Stimulated activated CD8-positive, alpha-beta memory T cell treated with anti-CD3 and anti-CD28 coated beads, Interleukin-2, amount 100 ng/mL, for 48 hours (primary cell): ENCODE measurements around the gene MEGF6.
A peak's percentile ranks its signal among the peaks of the same experiment; 100 is the strongest.
"Not testable (repeated sequence)": the region's sequence is repeated elsewhere in the genome, so short reads cannot be mapped to it uniquely, and the experiment has no call there.

Source experiments
- DNase-seq, 2 donors: peaks; one replicate each; pipeline ENCODE4 v3.0.0-alpha.2; 2020; ENCODE audit warnings: low read depth in 2 of 2

MEGF6 gene

DNA sequence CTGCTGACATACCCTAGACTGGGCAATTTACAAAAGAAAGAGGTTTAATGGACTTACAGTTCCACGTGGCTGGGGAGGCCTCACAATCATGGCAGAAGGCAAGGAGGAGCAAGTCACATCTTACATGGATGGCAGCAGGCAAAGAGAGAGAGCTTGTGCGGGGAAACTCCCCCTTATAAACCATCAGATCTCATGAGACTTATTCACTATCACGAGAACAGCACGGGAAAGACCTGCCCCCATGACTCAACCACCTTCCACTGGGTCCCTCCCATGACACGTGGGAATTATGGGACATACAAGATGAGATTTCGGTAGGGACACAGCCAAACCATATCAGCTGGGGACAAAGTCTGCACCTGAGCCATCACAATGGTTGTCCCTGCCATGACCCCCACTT is 35.8 kb downstream of the MEGF6 start:
- DNase-seq = not testable (repeated sequence)

DNA sequence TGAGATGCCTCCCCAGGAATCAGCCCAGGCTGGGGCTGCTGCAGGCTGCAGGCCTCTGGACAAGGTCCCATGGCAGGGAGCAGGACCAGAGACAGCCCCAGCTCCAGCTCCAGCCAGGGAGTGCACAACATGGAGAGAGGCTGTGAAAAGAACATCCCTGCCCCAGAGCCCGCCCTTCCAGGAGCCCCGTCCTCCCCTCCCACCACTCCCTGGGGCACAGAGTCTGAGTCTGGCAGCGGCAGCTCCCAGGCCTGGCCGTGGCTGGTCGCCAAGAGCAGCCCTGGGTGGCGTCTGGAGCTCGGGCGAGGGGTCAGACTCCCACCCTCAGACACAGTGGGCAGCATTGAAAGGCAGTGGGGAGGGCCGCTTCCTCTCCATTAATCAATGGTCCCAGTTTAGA is 37.8 kb downstream of the MEGF6 start:
- DNase-seq = no peak

DNA sequence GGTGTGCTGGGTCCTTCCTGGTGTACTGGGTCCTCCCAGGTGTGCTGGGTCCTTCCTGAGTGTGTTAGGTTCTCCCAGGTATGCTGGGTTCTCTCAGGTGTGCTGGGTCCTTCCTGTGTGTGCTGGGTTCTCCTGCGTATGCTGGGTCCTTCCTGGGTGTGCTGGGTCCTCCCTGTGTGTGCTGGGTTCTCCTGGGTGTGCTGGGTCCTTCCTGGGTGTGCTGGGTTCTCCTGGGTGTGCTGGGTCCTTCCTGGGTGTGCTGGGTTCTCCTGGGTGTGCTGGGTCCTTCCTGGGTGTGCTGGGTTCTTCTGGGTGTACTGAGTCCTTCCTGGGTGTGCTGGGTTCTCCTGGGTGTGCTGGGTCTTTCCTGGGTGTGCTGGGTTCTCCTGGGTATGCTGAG is 38.7 kb downstream of the MEGF6 start:
- not testable (repeated sequence) for DNase-seq

DNA sequence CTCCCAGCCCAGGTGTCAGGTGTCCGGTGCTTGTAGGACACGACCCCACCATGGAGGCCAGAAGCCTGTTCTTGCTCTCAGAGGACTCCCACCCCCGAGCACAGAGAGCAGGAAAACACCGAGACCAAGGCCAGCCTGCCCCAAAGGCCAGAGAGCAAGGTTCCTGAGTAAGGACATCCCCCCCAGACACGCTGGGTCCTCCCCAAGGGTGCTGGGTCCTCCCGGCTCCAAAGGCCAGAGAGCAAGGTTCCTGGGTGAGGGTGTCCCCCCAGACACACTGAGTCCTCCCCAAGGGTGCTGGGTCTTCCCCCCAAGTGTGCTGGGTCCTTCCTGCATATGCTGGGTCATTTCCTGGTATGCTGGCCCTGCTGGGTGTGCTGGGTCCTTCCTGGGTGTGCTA is 40.0 kb downstream of the MEGF6 start:
- DNase-seq = no peak

DNA sequence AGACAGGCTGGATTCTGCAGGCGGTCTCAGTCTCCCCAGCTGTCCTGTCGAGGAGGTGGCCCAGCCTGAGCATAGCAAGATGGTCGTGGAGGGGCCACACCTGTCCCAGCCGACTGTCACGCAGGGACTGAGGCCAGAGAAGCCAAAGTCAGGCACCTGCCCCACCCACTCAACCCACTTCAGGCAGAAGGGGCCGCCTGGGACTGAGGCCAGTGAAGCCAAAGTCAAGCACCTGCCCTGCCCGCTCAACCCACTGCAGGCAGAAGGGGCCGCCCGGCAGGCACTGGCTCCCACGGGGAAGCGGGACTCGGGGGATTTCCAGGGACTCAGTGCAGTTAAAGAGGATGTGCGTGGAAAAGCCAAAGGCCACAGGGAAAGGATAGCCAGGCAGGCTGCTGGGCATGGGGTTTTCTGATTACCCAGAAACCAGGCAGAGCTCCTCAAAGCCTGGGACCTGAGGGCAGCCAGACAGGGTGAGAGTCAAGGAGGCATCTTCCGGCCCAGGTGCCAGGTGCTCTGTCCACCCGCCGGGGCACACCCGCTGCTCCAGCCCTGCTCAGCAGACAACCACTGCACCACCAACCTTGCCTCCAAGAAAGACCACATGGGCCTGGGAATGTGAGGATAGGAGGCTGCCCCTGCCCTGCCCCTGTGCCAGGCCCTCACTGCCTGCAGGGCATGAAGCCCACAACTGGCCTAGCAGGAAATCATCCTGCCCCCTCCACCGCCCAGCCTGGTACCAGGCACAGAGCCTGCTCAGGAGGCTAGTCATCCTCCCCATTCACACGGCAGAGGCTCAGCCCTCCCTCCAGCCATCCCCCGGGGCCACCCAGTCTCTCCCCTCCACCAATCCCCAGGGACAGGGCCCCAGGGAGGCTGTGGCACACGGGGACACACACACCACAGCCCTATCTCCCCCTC is 41.0 kb downstream of the MEGF6 start:
- no peak for DNase-seq

DNA sequence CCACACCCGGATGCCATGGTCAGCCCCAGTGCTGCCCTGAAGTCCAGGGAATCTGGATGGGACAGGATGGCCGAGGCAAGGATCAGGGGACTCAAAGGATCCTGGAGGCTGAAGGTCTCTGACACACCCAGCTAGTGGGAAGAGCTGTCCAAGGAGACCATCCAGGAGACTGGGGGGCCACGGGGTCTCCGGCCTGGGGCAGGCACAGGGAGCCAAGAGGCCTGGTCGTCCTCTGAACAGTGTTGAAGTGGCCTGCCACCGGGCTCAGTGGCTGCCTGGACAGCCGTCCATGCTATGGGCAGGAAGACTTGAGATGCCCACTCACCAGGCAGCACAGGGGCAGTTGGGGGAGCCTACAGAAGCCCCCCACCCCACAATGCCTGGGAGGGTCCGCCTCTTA is 41.9 kb downstream of the MEGF6 start:
- DNase-seq = no peak

DNA sequence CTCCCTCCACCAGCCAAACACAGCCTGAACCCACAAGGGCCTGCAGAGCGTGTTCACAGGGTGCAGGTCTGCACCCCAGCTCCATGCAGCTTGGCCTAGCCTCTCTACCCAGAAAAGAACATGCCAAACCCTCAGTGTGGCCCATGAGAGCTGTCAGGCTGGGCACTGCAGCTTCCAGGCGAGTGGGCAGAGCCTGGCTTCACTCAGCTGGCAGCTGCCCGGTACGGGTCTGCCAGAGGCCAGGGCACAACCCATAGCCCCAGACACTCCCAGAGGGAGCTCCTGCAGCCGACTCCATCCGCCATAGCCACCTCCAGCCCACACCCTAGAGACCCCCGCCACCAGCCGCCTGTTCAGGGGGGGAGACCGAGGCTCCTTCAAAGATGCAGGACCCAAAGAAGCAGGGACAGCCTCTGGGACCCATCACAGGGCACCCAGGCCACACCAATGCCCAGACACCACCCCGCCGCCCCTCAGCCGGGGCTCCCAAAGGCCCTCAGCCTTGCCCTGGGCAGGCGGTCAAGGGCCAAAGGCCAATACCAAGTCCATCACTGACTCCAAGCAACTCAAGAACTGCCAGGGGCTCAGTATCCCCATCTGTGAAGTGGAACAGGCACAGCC is 42.4 kb downstream of the MEGF6 start:
- DNase-seq = no peak

DNA sequence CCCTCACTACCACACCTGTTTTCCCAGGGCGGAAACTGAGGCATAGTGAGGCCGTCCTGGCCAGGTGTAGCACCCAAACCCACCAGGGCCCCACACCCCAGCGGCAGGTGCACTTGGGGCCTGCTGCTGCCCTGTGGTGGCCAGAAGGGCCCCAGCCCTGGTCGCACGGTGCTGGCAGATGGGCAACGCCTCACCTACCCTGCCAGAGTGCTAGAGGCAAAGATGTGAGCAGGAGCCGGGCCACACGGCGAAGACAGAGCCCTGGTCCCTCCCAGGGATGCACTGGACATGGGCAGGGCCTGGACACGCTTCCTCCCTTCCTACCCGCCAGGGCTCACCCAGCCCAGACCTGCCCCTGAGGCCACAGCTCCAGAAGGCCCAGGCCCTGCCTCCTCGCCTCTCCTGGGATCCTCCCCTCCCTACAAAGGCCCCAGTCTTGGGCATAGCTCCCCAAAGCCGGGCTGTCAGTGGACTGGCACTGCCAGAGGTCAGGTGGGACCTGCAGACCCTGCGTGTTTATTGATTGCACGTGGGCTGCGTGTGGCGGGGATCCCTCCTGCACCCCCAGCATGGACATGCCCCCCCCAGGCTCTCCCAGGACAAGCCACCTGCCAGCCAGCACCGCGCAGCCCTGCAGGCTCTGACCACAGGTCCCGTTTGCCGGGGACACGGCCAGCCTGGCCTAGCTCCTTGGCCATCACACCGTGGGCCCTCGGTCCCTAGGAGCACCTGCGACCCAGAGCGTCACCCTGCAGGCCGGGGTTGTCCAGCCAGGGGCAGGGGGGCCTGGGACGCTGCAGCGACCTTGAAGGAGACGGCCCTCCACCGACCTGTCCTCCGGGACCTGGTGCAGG is 44.1 kb downstream of the MEGF6 start:
- DNase-seq = no peak

DNA sequence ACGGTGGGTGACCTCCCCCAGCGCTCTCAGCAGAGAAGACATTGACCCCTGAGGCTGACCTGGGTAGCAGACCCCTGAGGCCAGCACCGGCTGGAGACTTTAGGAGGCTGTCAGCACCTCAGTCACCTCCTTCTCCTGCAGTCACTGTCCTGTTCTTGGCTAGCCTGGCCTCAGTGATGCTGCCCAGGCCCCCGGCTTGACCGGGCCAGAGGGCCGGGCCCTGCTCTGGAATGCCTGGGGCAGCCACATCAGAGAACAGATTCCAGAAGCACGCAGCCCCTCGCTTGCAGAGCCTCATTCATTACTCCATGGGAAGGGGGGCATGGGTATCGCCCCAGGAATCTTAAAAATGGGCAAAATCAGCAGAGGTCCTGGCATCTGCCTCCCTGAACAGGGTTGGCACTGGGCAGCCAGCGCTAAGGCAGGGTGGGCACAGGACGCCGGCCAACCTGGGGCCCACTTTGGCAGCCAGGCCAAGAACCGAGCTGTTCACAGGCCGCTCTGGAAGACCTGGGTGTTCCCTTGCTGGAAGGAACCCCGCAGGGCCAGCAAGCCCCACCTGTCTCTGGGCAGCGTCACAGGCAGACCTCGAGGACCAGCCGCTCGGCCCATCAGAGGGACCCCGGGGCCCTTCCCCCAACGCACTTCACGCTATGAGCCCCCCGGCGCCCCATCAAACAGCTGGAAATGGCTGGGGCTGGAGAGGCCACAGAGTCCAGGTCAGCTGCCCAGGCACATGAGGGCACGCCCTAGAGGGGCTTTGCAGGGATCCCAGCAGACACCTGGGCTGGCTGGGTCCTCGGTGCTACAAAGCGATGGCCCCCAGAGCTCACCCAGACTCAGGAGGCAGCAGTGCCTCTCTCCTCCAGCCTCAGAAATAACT is 45.1 kb downstream of the MEGF6 start:
- DNase-seq = no peak

DNA sequence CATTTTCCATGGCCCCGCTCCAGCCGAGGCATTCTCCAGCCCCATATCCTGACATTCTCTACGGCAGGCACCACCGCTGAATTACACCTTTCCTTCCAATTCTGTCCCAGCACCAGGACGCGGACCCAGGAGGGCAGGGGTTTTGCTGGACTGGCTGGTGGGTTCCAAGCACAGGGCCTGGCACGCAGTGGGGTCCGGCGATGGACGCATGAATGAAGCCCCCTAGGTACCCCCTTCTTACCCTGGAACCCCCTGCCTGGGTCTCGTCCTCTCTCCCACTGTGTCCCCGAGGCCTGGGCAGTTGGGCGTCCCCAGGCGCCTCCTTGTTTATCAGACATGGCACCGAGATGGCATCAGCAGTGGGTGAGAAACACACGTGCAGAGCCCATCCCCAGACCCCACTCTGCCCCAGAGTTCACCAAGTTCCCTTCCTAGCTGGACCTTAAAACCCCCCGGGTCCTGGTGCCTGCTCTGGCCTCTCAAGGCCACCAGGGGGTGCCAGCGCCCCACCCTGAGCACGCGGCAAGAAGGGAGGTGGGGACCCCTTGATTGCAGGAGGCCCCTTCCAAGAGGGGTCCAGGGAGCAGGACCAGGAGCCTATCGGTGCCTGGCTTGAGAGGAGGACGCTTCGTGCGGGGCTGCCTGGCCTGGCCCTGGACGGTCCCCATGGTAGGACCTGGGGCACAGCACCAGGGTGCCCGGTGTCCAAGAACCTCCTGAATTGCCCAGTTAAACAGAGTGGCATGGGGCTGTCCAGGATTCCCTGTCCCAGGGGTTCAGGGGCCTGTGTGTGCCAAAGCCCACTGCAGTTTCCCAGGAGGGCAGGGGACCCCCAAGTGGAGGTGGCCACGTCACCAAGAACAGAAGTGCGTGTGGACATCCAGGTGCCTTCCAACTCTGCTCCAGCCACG is 46.1 kb downstream of the MEGF6 start:
- DNase-seq = peak; percentile 9 to 13

DNA sequence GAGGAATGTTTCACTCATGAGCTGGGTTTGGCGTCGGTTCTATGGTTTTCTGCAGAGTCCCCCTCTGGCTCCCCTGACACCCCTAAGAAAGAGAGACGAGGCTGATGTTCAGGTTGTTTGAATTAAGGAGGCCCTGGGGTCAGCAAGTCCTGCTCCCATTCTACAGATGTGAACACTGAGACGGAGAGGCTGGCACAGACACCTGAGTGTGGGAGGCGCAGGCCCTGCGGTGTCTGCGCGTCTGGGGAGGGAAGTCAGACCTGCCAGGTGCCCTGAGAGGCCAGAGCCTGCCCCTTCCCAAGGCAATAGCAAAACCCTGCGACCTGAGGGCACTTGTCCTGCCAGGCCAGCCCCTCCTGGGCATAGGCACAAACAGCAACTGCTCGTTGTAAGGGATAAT is 47.7 kb downstream of the MEGF6 start:
- DNase-seq = no peak

DNA sequence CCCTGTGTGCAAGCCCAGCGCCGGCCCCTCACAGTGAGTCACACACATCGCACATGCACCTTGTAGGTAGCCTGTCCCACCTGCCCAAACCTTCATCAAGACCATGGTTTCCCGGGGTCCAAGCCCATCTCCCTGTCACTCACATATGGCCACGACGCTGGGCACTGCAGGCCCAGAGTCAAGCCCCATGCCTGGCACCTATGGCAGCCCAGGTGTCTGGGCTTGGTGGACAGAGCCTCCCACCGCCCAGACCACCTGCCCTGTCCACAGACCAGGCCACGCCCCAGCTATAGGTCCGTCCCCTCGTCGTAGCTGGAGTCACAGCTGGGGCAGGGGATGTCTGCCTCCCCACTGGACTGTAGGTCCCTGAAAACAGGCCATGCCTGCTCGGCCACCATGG is 48.2 kb downstream of the MEGF6 start:
- no peak for DNase-seq

DNA sequence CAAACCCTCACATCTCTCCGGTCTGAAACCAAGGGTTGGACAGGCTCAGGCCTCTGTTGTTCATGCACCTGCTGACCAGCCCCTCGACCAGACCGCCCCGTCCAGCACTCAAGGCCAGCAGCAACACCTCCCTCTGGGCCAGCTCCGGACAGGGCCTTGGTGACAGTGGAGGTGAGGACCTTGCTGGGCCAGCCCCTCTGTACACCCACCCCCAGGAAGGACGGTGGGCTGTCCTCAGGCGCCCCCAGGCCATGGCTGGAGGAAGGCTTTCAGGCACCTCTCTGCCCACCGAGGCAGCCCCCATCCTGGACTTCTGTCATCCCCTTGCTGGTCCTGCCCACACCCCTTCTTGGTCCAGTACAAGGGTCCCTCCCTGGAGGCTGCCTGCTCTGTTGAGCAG is 48.6 kb downstream of the MEGF6 start:
- DNase-seq = no peak

DNA sequence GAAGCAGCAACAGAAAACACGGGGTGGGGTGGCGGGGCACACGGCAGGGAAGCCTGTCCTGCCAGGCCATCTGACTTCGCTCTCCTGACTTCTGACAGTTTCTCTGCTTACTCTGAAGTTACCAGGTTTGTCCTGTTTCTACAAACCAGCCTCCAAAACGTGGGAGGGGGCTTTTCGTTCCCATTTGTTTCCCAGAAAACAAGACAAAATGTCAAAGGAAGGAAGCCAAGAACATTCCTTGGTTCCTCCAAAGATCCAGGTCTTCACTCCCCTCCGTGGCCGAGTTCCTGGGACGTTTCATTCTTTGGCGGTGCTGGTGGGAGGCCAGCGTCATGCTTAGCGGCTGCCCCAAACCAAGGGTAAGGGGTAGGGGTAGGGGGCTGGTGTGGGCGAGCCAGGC is 49.6 kb downstream of the MEGF6 start:
- no peak for DNase-seq

DNA sequence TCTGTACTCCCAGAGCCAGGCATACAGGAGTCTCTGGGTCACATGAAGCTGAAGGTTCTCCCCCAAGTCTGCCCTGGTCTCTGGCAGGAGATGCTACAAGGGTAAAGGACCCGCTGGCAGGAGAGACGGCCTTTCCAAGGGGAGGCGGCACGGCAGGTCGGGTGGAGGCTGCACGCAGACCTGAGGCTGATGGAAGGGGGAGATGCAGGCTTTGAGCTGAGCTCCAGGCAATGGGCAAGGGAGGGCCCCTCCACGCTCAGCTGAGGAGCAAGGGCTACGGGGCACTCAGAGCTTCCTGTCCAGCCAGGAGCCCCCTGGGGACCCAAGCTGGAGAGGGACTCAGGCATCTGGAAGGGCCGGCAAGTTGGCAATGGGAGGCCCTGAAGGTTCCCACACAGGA is 50.3 kb downstream of the MEGF6 start:
- DNase-seq = no peak

DNA sequence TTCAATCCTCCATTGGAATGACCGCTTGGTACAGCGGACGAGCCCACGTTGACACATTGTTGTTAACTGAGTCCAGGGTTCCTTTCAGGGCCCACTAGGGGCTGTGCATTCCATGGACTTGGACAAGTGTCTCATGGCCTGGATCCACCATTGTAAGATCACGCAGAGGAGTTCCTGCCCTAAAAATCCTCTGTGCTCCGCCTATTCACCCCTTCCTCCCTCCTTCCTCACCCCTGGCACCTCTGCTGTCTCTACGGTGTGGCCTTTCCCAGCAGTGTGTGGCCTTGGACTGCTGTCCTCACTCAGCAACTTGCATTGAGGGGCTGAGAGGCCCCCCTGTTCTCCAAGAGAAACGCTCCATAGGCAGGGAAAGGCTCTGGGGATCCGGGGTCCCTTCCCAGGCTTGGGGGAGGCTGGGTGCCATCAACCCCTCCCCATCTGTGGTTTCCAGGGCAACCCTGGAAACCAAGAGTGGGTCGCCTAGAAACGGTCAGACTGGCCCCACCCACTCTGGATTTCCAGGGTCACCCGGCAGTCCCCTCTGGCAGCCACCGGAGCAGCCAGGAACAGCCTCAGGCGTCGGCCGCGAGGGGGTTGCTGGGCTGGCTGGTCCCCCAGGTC is 50.9 kb downstream of the MEGF6 start:
- no peak for DNase-seq

DNA sequence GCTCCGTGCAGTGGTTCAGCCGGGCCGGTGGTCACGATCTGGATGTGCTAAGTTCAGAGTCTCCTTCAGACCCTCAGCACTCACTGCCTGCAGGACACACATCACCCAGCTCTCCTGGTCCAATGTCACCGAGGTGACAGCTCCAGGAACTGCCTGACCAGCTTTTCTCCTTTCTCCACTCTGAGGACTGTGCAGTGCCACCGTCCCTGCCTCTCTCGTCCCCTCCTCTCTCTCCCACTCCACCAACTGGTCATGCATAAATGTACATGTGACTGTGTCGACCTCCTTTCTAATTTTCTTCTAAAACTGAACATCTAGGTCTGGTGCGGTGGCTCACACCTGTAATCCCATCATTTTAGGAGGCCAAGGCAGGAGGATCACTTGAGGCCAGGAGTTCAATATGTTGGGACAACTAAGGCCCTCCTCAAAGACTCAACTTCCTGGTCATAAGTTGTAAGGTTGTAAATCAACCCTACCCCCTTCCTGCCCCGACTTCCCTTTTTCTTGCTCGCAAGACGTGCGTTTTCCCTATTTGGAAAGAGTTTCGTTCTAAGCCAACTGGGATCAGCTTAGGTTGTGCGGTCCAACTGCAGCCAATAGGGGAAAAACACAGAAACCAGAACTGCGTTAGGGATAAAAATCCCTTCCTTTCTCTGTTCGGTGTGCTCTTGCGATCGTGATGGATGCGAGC is 53.1 kb downstream of the MEGF6 start:
- no peak for DNase-seq

DNA sequence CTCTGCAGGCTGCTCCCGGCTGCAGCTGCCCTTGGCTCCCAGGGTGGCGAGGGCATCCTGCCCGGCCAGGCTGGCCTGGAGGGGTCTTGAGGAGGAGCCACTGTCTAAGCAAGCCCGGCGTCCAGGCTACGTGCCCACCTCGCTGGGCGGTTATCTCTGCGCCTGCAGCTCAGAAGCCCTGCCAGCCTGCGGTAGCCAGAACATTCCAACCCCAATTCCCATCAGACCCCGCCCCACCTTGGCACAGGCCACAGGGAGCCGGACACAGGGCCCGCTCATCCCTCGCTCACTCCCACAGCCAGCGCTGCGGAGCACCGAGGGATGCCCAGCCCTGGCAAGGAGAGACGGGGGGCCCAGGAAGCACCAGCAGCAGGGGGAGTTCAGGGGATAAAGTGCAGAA is 53.9 kb downstream of the MEGF6 start:
- DNase-seq = no peak

DNA sequence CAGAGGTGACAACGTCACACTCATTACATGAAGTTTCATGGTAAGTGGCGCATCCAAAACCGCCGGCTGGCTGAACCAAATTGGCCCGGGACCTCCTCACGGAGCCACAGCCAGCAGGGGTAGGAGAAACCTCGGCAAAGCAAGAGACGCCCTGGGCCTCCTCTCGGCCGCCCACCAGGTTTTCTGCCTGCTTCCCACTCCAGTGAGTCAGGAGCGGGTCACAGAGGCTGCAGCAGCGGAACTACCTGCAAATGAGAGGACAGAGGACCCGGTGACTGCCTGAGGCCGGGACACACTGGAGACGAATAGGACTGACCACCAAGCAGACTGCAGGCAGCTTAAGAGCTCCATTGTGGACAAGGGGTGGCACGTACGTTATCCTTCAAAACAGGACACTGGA is 55.0 kb downstream of the MEGF6 start:
- DNase-seq = no peak
